Fibroblast of pulmonary artery (primary cell): ENCODE measurements around the gene KMT5B.

ENCODE experiments used
- DNase-seq: peaks from one replicate; pipeline ENCODE4 v3.0.0-alpha.2; 2010; ENCODE audit warnings: low read depth
- H3K4me3 ChIP-seq: replicated peaks from 2 replicates; pipeline ENCODE4 v1.5.1; 2011; ENCODE audit warnings: low read depth, mild to moderate bottlenecking, control low read depth, low read length, moderate library complexity
- CTCF ChIP-seq: IDR thresholded peaks from 2 replicates; pipeline ENCODE4 v1.5.1; 2011; ENCODE audit warnings: mild to moderate bottlenecking, control low read depth, low read length, inconsistent platforms; ENCODE audit errors: missing control alignments

The KMT5B gene

GRCh38 chr11:68133761-68134160 lies 79.3 kb downstream of the KMT5B start:
- no peak overlapping the region for H3K4me3 ChIP-seq
- no peak for TF ChIP-seq CTCF
- DNase-seq: no peak

GRCh38 chr11:68130121-68130520 lies 83.0 kb downstream of the KMT5B start:
- no peak overlapping the region for H3K4me3 ChIP-seq
- no peak for DNase-seq
- no peak for TF ChIP-seq CTCF

GRCh38 chr11:68128682-68129327 lies 84.3 kb downstream of the KMT5B start:
- H3K4me3 ChIP-seq: peak overlapping the region; percentile 47
- peak; percentile 86 for DNase-seq
- TF ChIP-seq CTCF: no peak

GRCh38 chr11:68127714-68128681 lies 85.1 kb downstream of the KMT5B start:
- DNase-seq: peak; percentile 76
- H3K4me3 ChIP-seq: peak overlapping the region; percentile 47
- TF ChIP-seq CTCF: no peak

- TF ChIP-seq CTCF: no peak
- no peak overlapping the region for H3K4me3 ChIP-seq
- no peak for DNase-seq
Observed at GRCh38 chr11:68125164-68125563, 87.9 kb downstream of the KMT5B start.

GRCh38 chr11:68122936-68123539 lies 90.1 kb downstream of the KMT5B start:
- no peak for TF ChIP-seq CTCF
- no peak for DNase-seq
- H3K4me3 ChIP-seq: no peak overlapping the region
